Measurements from ENCODE around the gene GPR17.

The GPR17 gene

DNA sequence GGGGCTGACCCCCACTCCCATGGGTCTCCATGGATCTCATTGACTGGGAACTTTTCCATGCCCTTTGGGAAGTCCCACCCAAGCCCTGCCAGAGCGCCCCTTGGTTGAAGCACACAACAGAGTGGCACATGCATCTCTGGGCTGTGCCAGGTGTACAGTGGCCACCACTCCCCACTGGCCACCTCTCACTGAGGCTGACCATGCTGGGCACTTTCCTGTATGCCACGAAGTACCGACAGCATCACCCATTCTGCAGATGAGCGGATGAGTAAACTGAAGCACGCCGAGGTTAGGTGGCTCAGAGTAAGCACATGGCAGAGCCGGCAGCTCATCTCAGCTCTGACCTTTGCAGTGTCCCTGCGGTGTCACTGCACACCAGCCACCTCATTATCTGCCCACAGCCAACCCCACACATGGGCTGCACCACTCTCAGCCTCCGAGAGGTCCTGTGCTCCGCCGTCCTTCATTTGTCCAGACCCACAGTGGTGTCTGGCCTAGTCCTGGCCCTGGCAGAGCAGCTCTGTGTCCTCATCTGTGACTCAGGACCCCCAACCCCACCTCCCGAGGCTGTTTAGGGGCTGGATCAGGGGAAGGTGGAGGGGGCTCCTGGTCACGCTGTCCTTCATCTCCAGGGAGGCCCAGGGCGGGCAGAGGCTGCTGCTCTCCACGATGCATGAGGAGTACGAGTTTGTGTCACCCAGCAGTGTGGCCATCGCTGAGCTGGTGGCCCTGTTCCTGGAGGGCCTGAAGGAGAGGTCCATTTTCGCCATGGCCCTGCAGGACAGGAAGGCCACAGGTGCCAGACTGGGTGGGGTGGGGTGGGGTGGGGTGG, 18.0 kb upstream of the GPR17 start:
- H3F3A ChIP-seq (ENCODE audit: insufficient read depth): no peaks in the 10 kb centered on the region
- no peaks in the 10 kb centered on the region for H3K9me3 ChIP-seq (ENCODE audit: insufficient read depth, low read length)
- no peaks in the 10 kb centered on the region for H3K27me3 ChIP-seq (ENCODE audit: low read length)
- H3K9ac ChIP-seq (ENCODE audit: low read length): no peak overlapping the region
- H3K4me3 ChIP-seq (ENCODE audit: insufficient read depth, low read length, poor library complexity, severe bottlenecking): no peak overlapping the region
- no peak for TF ChIP-seq EZH2phosphoT487 (conservative IDR thresholded peaks at IDR 0.05; ENCODE audit: low read length)
- TF ChIP-seq, protein P1, sequence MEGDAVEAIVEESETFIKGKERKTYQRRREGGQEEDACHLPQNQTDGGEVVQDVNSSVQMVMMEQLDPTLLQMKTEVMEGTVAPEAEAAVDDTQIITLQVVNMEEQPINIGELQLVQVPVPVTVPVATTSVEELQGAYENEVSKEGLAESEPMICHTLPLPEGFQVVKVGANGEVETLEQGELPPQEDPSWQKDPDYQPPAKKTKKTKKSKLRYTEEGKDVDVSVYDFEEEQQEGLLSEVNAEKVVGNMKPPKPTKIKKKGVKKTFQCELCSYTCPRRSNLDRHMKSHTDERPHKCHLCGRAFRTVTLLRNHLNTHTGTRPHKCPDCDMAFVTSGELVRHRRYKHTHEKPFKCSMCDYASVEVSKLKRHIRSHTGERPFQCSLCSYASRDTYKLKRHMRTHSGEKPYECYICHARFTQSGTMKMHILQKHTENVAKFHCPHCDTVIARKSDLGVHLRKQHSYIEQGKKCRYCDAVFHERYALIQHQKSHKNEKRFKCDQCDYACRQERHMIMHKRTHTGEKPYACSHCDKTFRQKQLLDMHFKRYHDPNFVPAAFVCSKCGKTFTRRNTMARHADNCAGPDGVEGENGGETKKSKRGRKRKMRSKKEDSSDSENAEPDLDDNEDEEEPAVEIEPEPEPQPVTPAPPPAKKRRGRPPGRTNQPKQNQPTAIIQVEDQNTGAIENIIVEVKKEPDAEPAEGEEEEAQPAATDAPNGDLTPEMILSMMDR (IDR thresholded peaks at IDR 0.05; ENCODE audit: insufficient read depth, low read length, poor library complexity, severe bottlenecking): no peak
- no peaks in the 10 kb centered on the region for H4K20me1 ChIP-seq (ENCODE audit: low read depth, low read length)
- no peak overlapping the region for H3K4me2 ChIP-seq (ENCODE audit: low read depth, low read length, poor library complexity, severe bottlenecking)
- no peaks in the 10 kb centered on the region for H3K79me2 ChIP-seq (ENCODE audit: insufficient read depth, low read length)
- no peaks in the 10 kb centered on the region for H3K9me2 ChIP-seq (replicated peaks; ENCODE audit: insufficient read depth, low read length)
- H3K27ac ChIP-seq (ENCODE audit: low read depth, low read length): no peak overlapping the region
- H2AFZ ChIP-seq (ENCODE audit: low read depth, low read length, severe bottlenecking): no peak overlapping the region
- H3K36me3 ChIP-seq (ENCODE audit: low read length): no peaks in the 10 kb centered on the region

DNA sequence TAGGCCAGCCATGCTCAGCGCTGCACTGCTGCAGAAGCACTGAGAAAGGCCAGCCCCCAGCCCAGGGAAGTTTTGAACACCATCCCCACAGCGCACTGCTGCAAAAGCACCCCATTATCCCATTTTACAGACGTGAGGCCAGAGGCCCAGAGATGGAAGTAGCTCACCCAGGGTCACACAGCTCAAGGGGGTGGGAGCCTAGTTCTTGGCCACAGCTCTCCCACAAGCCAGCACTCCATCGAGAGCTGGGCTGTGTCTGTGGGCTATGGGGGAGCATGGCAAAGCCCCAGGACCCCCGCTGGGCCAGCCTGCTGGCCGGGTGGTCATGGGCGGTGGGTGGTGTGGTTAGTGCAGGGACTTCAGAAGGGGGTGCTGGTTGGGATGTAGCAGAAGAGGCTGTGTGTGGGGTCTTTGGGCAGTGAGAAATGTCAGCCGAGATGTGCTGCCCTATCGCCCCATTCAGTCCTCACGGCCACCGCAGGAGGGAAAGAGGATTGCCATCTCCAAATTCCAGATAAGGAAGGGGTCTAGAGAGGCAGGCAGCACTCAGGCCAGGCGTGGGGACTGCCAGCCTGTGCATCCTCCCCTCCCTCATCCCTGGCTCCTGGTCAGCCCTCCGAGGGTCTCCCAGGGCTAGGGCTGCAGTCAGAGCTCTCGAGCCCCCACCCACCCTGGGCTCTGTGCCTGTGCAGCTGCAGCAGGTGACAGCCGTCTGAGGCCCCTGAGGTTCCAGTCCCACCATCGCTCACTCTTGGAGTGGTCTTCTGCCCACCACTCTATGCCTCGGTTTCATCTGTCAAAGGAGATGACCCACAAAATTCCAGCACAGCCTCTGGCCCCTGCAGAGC, 17.0 kb upstream of the GPR17 start:
- no peaks in the 10 kb centered on the region for H3K36me3 ChIP-seq (ENCODE audit: low read length)

DNA sequence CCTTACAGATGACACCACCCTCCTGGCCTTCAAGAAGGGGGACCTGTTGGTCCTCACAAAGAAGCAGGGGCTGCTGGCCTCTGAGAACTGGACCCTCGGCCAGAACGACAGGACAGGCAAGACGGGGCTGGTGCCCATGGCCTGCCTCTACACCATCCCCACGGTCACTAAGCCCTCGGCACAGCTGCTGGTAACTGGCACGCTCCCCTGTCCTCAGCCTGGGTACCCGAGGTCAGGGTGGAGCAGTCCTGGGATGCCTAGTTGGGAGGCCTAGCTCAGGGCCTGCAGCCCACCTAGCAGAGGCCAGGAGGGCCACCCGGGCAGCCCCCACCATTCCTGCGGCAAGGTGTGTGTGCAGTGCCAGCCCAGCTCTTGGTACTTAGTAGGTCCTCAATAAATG, 16.3 kb upstream of the GPR17 start:
- no peak overlapping the region for H3K4me3 ChIP-seq (ENCODE audit: insufficient read depth, low read length, poor library complexity, severe bottlenecking)
- H3K79me2 ChIP-seq (ENCODE audit: insufficient read depth, low read length): no peaks in the 10 kb centered on the region
- no peaks in the 10 kb centered on the region for H3F3A ChIP-seq (ENCODE audit: insufficient read depth)
- no peaks in the 10 kb centered on the region for H3K27me3 ChIP-seq (ENCODE audit: low read length)
- no peak overlapping the region for H3K9ac ChIP-seq (ENCODE audit: low read length)
- no peak overlapping the region for H3K27ac ChIP-seq (ENCODE audit: low read depth, low read length)
- TF ChIP-seq EZH2phosphoT487 (conservative IDR thresholded peaks at IDR 0.05; ENCODE audit: low read length): no peak
- TF ChIP-seq, protein P1 (IDR thresholded peaks at IDR 0.05; ENCODE audit: insufficient read depth, low read length, poor library complexity, severe bottlenecking): no peak
- H2AFZ ChIP-seq (ENCODE audit: low read depth, low read length, severe bottlenecking): no peak overlapping the region
- H3K4me2 ChIP-seq (ENCODE audit: low read depth, low read length, poor library complexity, severe bottlenecking): no peak overlapping the region
- no peaks in the 10 kb centered on the region for H3K36me3 ChIP-seq (ENCODE audit: low read length)
- no peaks in the 10 kb centered on the region for H3K9me3 ChIP-seq (ENCODE audit: insufficient read depth, low read length)
- no peaks in the 10 kb centered on the region for H4K20me1 ChIP-seq (ENCODE audit: low read depth, low read length)
- no peaks in the 10 kb centered on the region for H3K9me2 ChIP-seq (replicated peaks; ENCODE audit: insufficient read depth, low read length)

More for the DNA sequence above, 17.0 kb upstream of the GPR17 start:
- H3K27me3 ChIP-seq (ENCODE audit: low read length): no peaks in the 10 kb centered on the region
- H2AFZ ChIP-seq (ENCODE audit: low read depth, low read length, severe bottlenecking): no peak overlapping the region
- no peaks in the 10 kb centered on the region for H3K9me2 ChIP-seq (replicated peaks; ENCODE audit: insufficient read depth, low read length)
- H4K20me1 ChIP-seq (ENCODE audit: low read depth, low read length): no peaks in the 10 kb centered on the region
- no peak overlapping the region for H3K27ac ChIP-seq (ENCODE audit: low read depth, low read length)
- no peaks in the 10 kb centered on the region for H3K79me2 ChIP-seq (ENCODE audit: insufficient read depth, low read length)
- H3K9me3 ChIP-seq (ENCODE audit: insufficient read depth, low read length): no peaks in the 10 kb centered on the region
- H3F3A ChIP-seq (ENCODE audit: insufficient read depth): no peaks in the 10 kb centered on the region
- no peak for TF ChIP-seq EZH2phosphoT487 (conservative IDR thresholded peaks at IDR 0.05; ENCODE audit: low read length)
- TF ChIP-seq, protein P1 (IDR thresholded peaks at IDR 0.05; ENCODE audit: insufficient read depth, low read length, poor library complexity, severe bottlenecking): no peak
- no peak overlapping the region for H3K4me3 ChIP-seq (ENCODE audit: insufficient read depth, low read length, poor library complexity, severe bottlenecking)
- no peak overlapping the region for H3K9ac ChIP-seq (ENCODE audit: low read length)
- H3K4me2 ChIP-seq (ENCODE audit: low read depth, low read length, poor library complexity, severe bottlenecking): no peak overlapping the region

Data from SU-DHL-6 (cell line).